Loucy (cell line): Measurements from ENCODE around the gene MYBL2.

Source experiments
- H2AFZ ChIP-seq: fragments of 200-600 bp; sonication (generic); 2 replicates; pipeline ENCODE4 v1.6.0; 2016; ENCODE audit warnings: antibody characterized with exemption, mild to moderate bottlenecking, low read length, moderate library complexity
- H3F3A ChIP-seq: fragments of 200-600 bp; 2 replicates; pipeline ENCODE4 v1.6.0; 2016; ENCODE audit warnings: antibody characterized with exemption, low read depth, mild to moderate bottlenecking
- H3K27me3 ChIP-seq: fragments of 200-600 bp; sonication (generic); 2 replicates; pipeline ENCODE4 v1.6.1; 2014; ENCODE audit warnings: low read length, mild to moderate bottlenecking; ENCODE audit not compliant: insufficient read depth, poor library complexity, severe bottlenecking
- H3K36me3 ChIP-seq: fragments of 200-600 bp; sonication (generic); 2 replicates; pipeline ENCODE4 v1.6.1; 2016; ENCODE audit warnings: low read length; ENCODE audit not compliant: insufficient read depth
- H3K4me1 ChIP-seq: fragments of 200-600 bp; sonication (generic); 2 replicates; pipeline ENCODE4 v1.5.1; 2014; ENCODE audit warnings: low read length, mild to moderate bottlenecking; ENCODE audit not compliant: insufficient read depth, poor library complexity, severe bottlenecking
- H3K4me2 ChIP-seq: fragments of 200-600 bp; sonication (generic); 2 replicates; pipeline ENCODE4 v1.6.0; 2014; ENCODE audit warnings: antibody characterized with exemption, low read length, low read depth, mild to moderate bottlenecking; ENCODE audit not compliant: poor library complexity, severe bottlenecking
- H3K4me3 ChIP-seq: fragments of 200-600 bp; sonication (generic); 2 replicates; pipeline ENCODE4 v1.5.1; 2014; ENCODE audit warnings: low read length, mild to moderate bottlenecking, mixed read lengths; ENCODE audit not compliant: poor library complexity, severe bottlenecking
- H3K79me2 ChIP-seq: fragments of 200-600 bp; sonication (generic); 2 replicates; pipeline ENCODE4 v1.6.1; 2014; ENCODE audit warnings: low read length; ENCODE audit not compliant: insufficient read depth
- H3K9ac ChIP-seq: fragments of 200-600 bp; sonication (generic); 2 replicates; pipeline ENCODE4 v1.6.0; 2014; ENCODE audit warnings: mild to moderate bottlenecking, low read depth, low read length, moderate library complexity; ENCODE audit not compliant: poor library complexity, severe bottlenecking
- H3K9me2 ChIP-seq: fragments of 200-600 bp; sonication (generic); replicated peaks from 2 replicates; pipeline ENCODE4 v1.6.1; 2016; ENCODE audit warnings: low read depth, low read length, mixed read lengths
- H3K9me3 ChIP-seq: fragments of 200-600 bp; sonication (generic); 2 replicates; pipeline ENCODE4 v1.6.1; 2014; ENCODE audit warnings: mild to moderate bottlenecking, antibody characterized with exemption, low read length, low read depth; ENCODE audit not compliant: insufficient read depth
- H4K20me1 ChIP-seq: fragments of 200-600 bp; sonication (generic); 2 replicates; pipeline ENCODE4 v1.6.0; 2014; ENCODE audit warnings: antibody characterized with exemption, low read length, mild to moderate bottlenecking; ENCODE audit not compliant: insufficient read depth, poor library complexity, severe bottlenecking
- CTCF ChIP-seq: fragments of 200-600 bp; sonication (generic); conservative IDR thresholded peaks from 2 replicates; pipeline ENCODE4 v1.5.1; 2014; ENCODE audit warnings: mild to moderate bottlenecking, antibody characterized with exemption, low read length
- EZH2phosphoT487 ChIP-seq: fragments of 200-600 bp; IDR thresholded peaks from 2 replicates; pipeline ENCODE4 v1.6.1; 2018; ENCODE audit warnings: antibody characterized with exemption, mild to moderate bottlenecking, moderate library complexity, borderline replicate concordance

Gene MYBL2

GRCh38 chr20:43749734-43750294 is 82.9 kb downstream of the MYBL2 start:
- Histone ChIP-seq H4K20me1 (no peaks in the 10 kb centered on the region), H3F3A (no peaks in the 10 kb centered on the region), H3K4me2 (peak overlapping the region; percentile 53), H3K36me3 (no peaks in the 10 kb centered on the region), H2AFZ (peak overlapping the region; percentile 42; the same call in 1 of the 2 replicates), H3K27me3 (no peaks in the 10 kb centered on the region), H3K79me2 (no peaks in the 10 kb centered on the region), H3K9ac (peak overlapping the region; percentile 17), H3K9me3 (no peaks in the 10 kb centered on the region), H3K4me3 (no peak overlapping the region), H3K4me1 (peaks cover 55% of the 10 kb centered on the region), H3K9me2 (no peaks in the 10 kb centered on the region)
- TF ChIP-seq CTCF, result peak; percentile 97
- no peak for TF ChIP-seq EZH2phosphoT487

- H3K9me2 ChIP-seq, result no peaks in the 10 kb centered on the region
- H3F3A ChIP-seq, result no peaks in the 10 kb centered on the region
- H2AFZ ChIP-seq, result no peak overlapping the region
- peaks cover 49% of the 10 kb centered on the region for H3K4me1 ChIP-seq
- H3K79me2 ChIP-seq, result no peaks in the 10 kb centered on the region
- no peaks in the 10 kb centered on the region for H4K20me1 ChIP-seq
- H3K27me3 ChIP-seq, result no peaks in the 10 kb centered on the region
- H3K4me3 ChIP-seq, result no peak overlapping the region
- peak overlapping the region; percentile 74 for H3K4me2 ChIP-seq
- no peaks in the 10 kb centered on the region for H3K36me3 ChIP-seq
- peak overlapping the region; percentile 51 for H3K9ac ChIP-seq
- TF ChIP-seq EZH2phosphoT487 (no peak), CTCF (no peak)
- H3K9me3 ChIP-seq, result no peaks in the 10 kb centered on the region
Observed at GRCh38 chr20:43750774-43751166, 83.9 kb downstream of the MYBL2 start.

GRCh38 chr20:43751167-43752050 is 84.5 kb downstream of the MYBL2 start:
- Histone ChIP-seq H3K9ac (peak overlapping the region; percentile 51), H3K27me3 (no peaks in the 10 kb centered on the region), H2AFZ (no peak overlapping the region), H3K4me3 (peak overlapping the region; percentile 44), H4K20me1 (no peaks in the 10 kb centered on the region), H3K9me2 (no peaks in the 10 kb centered on the region), H3K79me2 (no peaks in the 10 kb centered on the region), H3K4me1 (peaks cover 43% of the 10 kb centered on the region), H3F3A (no peaks in the 10 kb centered on the region), H3K9me3 (no peaks in the 10 kb centered on the region), H3K36me3 (no peaks in the 10 kb centered on the region), H3K4me2 (peak overlapping the region; percentile 74)
- no peak for TF ChIP-seq EZH2phosphoT487
- TF ChIP-seq CTCF, result 0 out of 2 replicates have a peak, but pooled peaks have one; percentile 21
